ENCODE results near the gene R3HDML.
"Not testable (repeated sequence)": the region's sequence is repeated elsewhere in the genome, so short reads cannot be mapped to it uniquely, and the experiment has no call there.

The R3HDML gene

DNA sequence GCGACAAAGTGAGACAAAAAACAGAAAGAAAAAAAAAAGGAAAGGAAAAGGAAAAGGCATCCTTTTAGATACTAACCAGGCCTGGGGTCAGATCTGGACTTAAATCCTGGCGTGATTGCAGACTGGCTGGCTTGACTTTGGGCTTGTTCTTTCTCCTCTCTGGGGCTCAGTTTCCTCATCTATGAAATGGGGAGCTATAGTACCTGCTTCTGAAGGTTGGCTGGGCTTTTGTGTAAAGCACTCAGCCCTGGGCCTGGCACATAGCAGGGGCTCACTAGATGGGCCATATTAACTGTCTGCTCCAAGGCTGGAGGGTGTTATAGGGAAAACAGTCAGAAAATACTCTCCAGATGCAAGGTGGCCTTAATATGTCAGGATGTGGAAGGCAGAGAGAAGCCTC lies 1.2 kb upstream of the R3HDML start:
- H3K27ac ChIP-seq (ENCODE audit: low read depth, low read length): no peak overlapping the region

DNA sequence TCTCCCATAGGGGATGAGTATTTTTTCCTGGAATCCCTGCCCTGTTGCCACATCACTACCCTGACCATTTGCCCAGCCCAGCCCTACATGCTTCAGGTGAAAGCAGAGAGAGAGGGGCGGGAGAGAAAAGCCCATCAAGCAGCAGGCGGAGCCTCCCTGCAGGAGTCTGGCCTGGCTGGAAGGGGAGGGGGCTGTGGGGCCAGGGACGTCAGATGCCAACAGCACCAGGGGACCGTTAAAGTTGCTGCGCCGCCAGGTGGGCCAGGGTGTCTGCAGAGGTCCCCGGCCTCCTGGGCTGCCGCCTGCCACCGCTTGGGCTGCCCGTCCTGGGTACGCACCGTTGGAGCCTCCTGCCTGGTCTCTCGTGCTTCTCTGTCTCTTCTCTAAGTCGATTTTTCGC lies 757 bp upstream of the R3HDML start:
- H3K4me3 ChIP-seq (ENCODE audit: low read length): no peak overlapping the region
- no peaks in the 10 kb centered on the region for H3K27me3 ChIP-seq (ENCODE audit: control insufficient read depth, insufficient read depth, low read length)
- H3K27ac ChIP-seq (ENCODE audit: low read depth, low read length): no peak overlapping the region
- no peak overlapping the region for H3K9ac ChIP-seq (ENCODE audit: low read length)
- no peaks in the 10 kb centered on the region for H3K36me3 ChIP-seq (ENCODE audit: control insufficient read depth, insufficient read depth, low read length)
- H3K4me1 ChIP-seq (ENCODE audit: control insufficient read depth, insufficient read depth, low read length): no peaks in the 10 kb centered on the region

More for the DNA sequence above, 1.2 kb upstream of the R3HDML start:
- Histone ChIP-seq H3K27me3 (ENCODE audit: control insufficient read depth, insufficient read depth, low read length) (no peaks in the 10 kb centered on the region), H3K4me3 (ENCODE audit: low read length) (no peak overlapping the region), H3K9ac (ENCODE audit: low read length) (no peak overlapping the region), H3K4me1 (ENCODE audit: control insufficient read depth, insufficient read depth, low read length) (no peaks in the 10 kb centered on the region), H3K36me3 (ENCODE audit: control insufficient read depth, insufficient read depth, low read length) (no peaks in the 10 kb centered on the region)

DNA sequence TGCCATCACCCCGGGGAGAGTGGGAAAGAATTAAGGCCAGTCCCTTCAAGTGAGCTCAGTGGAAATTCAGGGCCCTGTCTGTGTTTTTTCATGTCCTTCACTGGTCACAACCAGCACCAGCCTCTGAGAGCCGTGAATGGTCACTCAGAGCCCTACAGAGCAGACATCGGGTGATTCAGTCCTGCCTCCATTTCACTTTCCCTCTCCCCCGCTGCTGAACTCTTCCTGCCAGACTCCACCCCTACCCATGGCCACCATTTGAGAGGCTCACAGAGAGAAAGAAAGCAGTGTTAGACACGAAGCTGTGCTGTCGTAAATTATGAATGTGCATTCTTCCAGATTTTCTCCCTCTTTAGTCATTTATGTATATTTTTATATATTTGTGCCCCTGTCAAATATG lies 5.4 kb downstream of the R3HDML start:
- H3K4me1 ChIP-seq (ENCODE audit: control insufficient read depth, insufficient read depth, low read length): no peaks in the 10 kb centered on the region
- H3K36me3 ChIP-seq (ENCODE audit: control insufficient read depth, insufficient read depth, low read length): no peaks in the 10 kb centered on the region
- no peak overlapping the region for H3K4me3 ChIP-seq (ENCODE audit: low read length)
- no peaks in the 10 kb centered on the region for H3K27me3 ChIP-seq (ENCODE audit: control insufficient read depth, insufficient read depth, low read length)
- H3K9ac ChIP-seq (ENCODE audit: low read length): no peak overlapping the region
- H3K27ac ChIP-seq (ENCODE audit: low read depth, low read length): no peak overlapping the region

DNA sequence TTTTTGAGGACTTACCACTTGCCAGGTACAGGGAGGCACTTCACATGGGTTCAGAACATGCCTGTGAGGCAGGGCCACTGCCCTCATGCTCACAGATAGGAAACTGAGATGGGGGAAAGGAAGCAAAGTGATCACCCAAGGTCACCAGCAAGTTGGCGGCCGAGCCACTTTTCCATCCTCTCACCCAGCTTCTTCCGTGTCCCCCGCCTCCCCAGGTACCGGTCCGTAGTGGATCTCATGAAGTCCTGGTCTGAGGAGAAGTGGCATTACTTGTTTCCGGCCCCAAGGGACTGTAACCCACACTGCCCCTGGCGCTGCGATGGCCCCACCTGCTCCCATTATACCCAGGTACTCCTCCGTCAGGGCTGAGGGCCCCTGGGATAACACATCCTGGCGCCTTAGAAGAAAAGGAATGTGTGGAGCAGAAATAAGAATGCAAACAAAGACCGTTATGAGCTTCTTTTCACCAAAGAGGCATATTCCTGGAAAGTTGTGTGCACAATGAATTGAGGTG lies 6.4 kb downstream of the R3HDML start:
- H3K36me3 ChIP-seq (ENCODE audit: control insufficient read depth, insufficient read depth, low read length): no peaks in the 10 kb centered on the region
- H3K9ac ChIP-seq (ENCODE audit: low read length): no peak overlapping the region
- H3K4me3 ChIP-seq (ENCODE audit: low read length): no peak overlapping the region
- H3K27me3 ChIP-seq (ENCODE audit: control insufficient read depth, insufficient read depth, low read length): no peaks in the 10 kb centered on the region
- no peak overlapping the region for H3K27ac ChIP-seq (ENCODE audit: low read depth, low read length)
- H3K4me1 ChIP-seq (ENCODE audit: control insufficient read depth, insufficient read depth, low read length): no peaks in the 10 kb centered on the region

DNA sequence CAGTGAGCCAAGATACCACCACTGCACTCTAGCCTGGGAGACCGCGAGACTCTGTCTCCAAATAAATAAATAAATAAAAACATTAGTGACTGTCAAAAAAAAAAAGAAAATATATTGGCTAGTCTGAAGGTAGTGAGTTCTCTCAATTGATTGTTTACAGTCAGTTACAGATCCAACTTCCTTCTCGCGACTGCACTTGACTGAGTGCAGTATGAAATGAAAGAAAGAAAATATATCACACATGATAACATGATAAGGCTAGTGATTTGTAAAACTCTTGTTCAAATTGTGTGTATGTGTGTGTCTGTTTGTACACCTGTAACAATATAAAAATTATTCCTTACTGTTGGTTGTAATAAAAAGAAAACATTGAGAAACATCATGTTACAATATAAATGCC lies 7.9 kb downstream of the R3HDML start:
- H3K9ac ChIP-seq (ENCODE audit: low read length): no peak overlapping the region
- no peaks in the 10 kb centered on the region for H3K4me1 ChIP-seq (ENCODE audit: control insufficient read depth, insufficient read depth, low read length)
- H3K4me3 ChIP-seq (ENCODE audit: low read length): no peak overlapping the region
- no peaks in the 10 kb centered on the region for H3K27me3 ChIP-seq (ENCODE audit: control insufficient read depth, insufficient read depth, low read length)
- H3K36me3 ChIP-seq (ENCODE audit: control insufficient read depth, insufficient read depth, low read length): no peaks in the 10 kb centered on the region
- H3K27ac ChIP-seq (ENCODE audit: low read depth, low read length): no peak overlapping the region

DNA sequence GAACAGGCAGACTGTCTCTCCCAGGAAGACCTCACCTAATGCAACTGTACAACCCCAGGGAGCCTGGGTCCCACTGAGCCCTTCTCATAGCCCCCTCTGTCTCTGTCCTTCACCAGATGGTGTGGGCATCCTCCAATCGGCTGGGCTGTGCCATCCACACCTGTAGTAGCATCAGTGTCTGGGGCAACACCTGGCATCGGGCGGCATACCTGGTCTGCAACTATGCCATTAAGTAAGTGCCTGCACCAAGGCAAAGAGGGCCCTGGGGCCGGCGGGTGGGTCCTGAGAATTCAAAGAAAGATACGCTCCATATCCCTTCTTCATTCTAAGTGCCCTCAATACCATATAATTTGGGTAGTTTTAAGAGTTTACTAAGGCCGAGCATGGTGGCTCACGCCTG lies 8.3 kb downstream of the R3HDML start:
- H3K27ac ChIP-seq (ENCODE audit: low read depth, low read length): no peak overlapping the region

DNA sequence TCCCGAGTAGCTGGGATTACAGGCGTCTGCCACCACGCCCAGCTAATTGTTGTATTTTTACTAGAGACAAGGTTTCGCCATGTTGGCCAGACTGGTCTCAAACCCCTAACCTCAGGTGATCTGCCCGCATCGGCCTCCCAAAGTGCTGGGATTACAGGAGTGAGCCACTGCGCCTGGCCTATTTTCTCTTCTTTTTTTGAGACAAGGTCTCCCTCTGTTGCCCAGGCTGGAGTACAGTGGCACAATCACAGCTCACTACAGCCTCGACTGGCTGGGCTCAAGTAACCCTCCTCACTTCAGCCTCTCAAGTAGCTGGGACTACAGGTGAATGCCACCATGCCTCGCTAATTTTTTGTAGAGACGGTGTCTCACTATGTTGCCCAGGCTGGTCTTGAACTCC lies 9.1 kb downstream of the R3HDML start:
- not testable (repeated sequence) for H3K27me3 ChIP-seq (ENCODE audit: control insufficient read depth, insufficient read depth, low read length); H3K27ac ChIP-seq (ENCODE audit: low read depth, low read length); H3K4me3 ChIP-seq (ENCODE audit: low read length); H3K36me3 ChIP-seq (ENCODE audit: control insufficient read depth, insufficient read depth, low read length); H3K4me1 ChIP-seq (ENCODE audit: control insufficient read depth, insufficient read depth, low read length); H3K9ac ChIP-seq (ENCODE audit: low read length)

More for the DNA sequence above, 8.3 kb downstream of the R3HDML start:
- no peaks in the 10 kb centered on the region for H3K36me3 ChIP-seq (ENCODE audit: control insufficient read depth, insufficient read depth, low read length)
- no peak overlapping the region for H3K9ac ChIP-seq (ENCODE audit: low read length)
- H3K27me3 ChIP-seq (ENCODE audit: control insufficient read depth, insufficient read depth, low read length): no peaks in the 10 kb centered on the region
- no peaks in the 10 kb centered on the region for H3K4me1 ChIP-seq (ENCODE audit: control insufficient read depth, insufficient read depth, low read length)
- no peak overlapping the region for H3K4me3 ChIP-seq (ENCODE audit: low read length)

DNA sequence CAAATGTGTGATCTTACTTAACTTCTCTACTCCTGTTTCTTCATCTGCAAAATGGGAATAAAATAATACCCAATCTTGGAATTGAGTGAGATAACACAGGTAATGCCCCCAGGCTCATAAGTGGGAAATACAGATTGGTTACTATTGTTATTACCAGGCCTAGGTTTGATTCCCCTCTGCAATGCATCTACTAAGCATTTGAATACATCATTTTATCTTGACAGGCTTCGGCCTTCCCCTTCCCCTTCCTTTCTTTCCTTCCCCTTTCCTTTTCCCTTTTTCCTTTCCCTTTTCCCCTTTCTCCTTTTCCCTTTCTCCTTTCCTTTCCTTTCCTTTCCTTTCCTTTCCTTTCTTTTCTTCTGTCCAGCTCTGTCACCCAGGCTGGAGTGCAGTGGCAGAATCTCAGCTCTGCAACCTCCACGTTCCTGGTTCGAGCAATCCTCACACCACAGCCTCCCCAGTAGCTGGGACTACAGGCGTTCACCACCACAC lies 11.4 kb downstream of the R3HDML start:
- H3K27ac ChIP-seq (ENCODE audit: low read depth, low read length): no peak overlapping the region
- H3K4me3 ChIP-seq (ENCODE audit: low read length): no peak overlapping the region
- H3K9ac ChIP-seq (ENCODE audit: low read length): no peak overlapping the region
- H3K4me1 ChIP-seq (ENCODE audit: control insufficient read depth, insufficient read depth, low read length): no peaks in the 10 kb centered on the region
- H3K36me3 ChIP-seq (ENCODE audit: control insufficient read depth, insufficient read depth, low read length): no peaks in the 10 kb centered on the region
- H3K27me3 ChIP-seq (ENCODE audit: control insufficient read depth, insufficient read depth, low read length): no peaks in the 10 kb centered on the region

DNA sequence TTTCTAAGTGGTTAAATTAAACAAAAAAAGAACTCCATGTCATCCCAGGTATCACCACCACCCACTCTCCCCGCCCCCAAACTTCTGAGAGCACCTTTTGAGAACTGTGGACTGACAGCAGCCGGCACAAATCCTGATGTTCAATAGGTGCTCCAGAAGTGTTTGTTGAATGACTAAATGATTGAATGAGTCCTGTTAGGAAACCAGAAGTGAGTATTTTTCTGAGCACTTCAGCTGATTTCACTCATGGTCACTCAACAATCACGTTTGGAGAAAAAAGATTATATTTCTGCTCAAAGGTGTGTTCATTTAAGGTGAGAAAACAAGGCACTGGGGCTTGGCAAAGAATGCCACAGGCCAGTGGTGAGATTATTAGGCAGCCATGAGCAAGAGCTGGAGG lies 12.5 kb downstream of the R3HDML start:
- Histone ChIP-seq H3K36me3 (ENCODE audit: control insufficient read depth, insufficient read depth, low read length) (no peaks in the 10 kb centered on the region), H3K27me3 (ENCODE audit: control insufficient read depth, insufficient read depth, low read length) (no peaks in the 10 kb centered on the region), H3K9ac (ENCODE audit: low read length) (no peak overlapping the region), H3K4me3 (ENCODE audit: low read length) (no peak overlapping the region), H3K27ac (ENCODE audit: low read depth, low read length) (no peak overlapping the region), H3K4me1 (ENCODE audit: control insufficient read depth, insufficient read depth, low read length) (no peaks in the 10 kb centered on the region)

DNA sequence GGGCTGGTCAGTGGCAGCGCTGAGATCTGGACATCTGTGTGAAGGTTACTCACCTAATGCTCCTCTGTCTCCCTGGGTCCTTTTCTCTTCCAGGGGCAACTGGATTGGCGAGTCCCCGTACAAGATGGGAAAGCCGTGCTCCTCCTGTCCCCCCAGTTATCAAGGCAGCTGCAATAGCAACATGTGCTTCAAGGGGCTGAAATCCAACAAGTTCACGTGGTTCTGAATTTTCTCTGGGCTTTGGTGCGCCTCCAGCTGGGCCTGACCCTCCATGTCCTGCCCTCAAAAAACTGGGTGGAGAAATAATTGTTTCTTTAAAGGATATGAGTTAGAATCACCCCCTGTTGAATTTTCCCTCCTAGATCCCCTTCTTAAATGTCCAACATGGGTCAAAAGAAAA lies 13.7 kb downstream of the R3HDML start:
- Histone ChIP-seq H3K27ac (ENCODE audit: low read depth, low read length) (no peak overlapping the region), H3K9ac (ENCODE audit: low read length) (no peak overlapping the region), H3K4me3 (ENCODE audit: low read length) (no peak overlapping the region), H3K36me3 (ENCODE audit: control insufficient read depth, insufficient read depth, low read length) (no peaks in the 10 kb centered on the region), H3K27me3 (ENCODE audit: control insufficient read depth, insufficient read depth, low read length) (no peaks in the 10 kb centered on the region), H3K4me1 (ENCODE audit: control insufficient read depth, insufficient read depth, low read length) (no peaks in the 10 kb centered on the region)

DNA sequence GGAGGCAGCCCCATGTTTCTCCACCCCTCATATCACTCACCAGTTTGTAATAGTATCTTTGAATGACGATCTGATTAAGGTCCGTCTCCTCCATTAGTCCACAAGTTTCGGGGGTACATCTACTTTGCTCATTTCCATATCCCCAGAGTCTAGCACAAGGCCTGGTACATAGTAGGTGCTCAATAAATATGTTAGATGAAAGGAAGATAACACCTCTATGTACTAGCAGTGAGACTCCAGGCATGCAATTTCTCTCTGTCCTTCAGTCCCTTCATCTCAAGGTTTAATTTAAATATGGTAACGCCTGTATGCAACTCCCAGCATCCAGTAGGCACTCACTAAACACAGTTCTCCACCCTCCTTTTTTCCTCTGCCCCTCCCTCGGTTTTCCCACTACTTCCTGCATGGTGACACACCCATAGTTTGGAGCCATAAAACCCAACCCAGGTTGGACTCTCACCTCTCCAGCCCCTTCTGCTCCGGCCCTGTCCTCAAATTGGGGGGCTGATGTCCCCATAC lies 18.2 kb downstream of the R3HDML start:
- H3K27me3 ChIP-seq (ENCODE audit: control insufficient read depth, insufficient read depth, low read length): no peaks in the 10 kb centered on the region
- no peak overlapping the region for H3K9ac ChIP-seq (ENCODE audit: low read length)
- peak overlapping the region; percentile 57 for H3K4me3 ChIP-seq (ENCODE audit: low read length)
- H3K27ac ChIP-seq (ENCODE audit: low read depth, low read length): no peak overlapping the region
- no peaks in the 10 kb centered on the region for H3K36me3 ChIP-seq (ENCODE audit: control insufficient read depth, insufficient read depth, low read length)
- H3K4me1 ChIP-seq (ENCODE audit: control insufficient read depth, insufficient read depth, low read length): no peaks in the 10 kb centered on the region

DNA sequence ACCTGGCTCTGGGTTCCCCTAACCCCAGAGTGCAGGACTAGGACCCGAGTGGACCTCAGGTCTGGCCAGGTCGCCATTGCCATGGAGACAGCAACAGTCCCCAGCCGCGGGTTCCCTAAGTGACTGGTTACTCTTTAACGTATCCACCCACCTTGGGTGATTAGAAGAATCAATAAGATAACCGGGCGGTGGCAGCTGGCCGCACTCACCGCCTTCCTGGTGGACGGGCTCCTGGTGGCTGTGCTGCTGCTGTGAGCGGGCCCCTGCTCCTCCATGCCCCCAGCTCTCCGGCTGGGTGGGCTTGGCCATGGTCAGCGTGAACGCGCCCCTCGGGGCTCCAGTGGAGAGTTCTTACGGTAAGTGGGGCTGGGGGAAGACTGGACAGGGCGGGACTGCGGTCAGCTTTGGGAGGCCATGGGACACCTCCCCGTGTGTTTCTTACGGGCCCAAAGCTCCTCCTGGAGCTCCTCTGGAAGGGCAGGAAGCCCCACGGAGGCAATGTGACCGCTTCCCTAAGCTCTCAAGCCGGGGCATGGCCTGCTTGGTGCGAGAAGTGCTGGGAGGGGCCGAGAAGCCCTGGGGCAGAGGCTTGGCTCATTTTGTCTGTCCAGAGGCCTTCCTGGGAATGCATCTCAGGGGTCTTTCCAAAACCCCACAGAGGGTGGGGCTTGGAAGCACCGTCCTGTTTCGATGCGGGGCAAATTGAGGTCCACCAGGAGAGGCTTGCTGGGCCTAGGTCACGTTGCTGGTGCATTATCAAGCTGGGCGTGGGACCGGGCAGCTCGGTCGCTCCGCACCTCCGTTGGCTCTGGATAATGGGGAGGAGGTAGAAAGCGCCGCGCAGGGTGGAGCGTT lies 18.9 kb downstream of the R3HDML start, which contains the start of gene HNF4A:
TSS of gene HNF4A (plus strand) at position 202 of the 855 bp plus-strand sequence. CDS start at position 308, 106 bp downstream.
- Histone ChIP-seq H3K36me3 (ENCODE audit: control insufficient read depth, insufficient read depth, low read length) (no peaks in the 10 kb centered on the region), H3K27me3 (ENCODE audit: control insufficient read depth, insufficient read depth, low read length) (no peaks in the 10 kb centered on the region), H3K4me1 (ENCODE audit: control insufficient read depth, insufficient read depth, low read length) (no peaks in the 10 kb centered on the region), H3K4me3 (ENCODE audit: low read length) (peak within 1 kb of the TSS; percentile 57), H3K9ac (ENCODE audit: low read length) (peak within 1 kb of the TSS; percentile 16), H3K27ac (ENCODE audit: low read depth, low read length) (no peak within 1 kb of the TSS)

DNA sequence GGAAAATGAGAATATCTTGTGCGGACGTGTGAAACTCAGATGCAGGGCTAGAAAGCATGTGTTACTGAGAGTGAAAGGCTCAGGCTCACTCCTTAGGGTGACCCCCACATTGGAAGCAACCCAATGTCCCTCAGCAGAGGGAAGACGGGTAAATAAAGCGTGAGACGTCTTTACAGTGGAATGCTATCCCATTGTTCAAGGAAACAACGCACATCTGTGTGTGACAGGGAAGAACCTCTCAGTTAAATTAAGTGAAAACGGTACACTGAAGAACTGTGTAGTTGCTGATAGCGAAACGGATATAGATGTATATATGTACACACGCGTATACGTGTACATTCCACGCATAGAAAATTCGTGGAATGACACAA lies 19.5 kb downstream of the R3HDML start:
- Histone ChIP-seq H3K4me3 (ENCODE audit: low read length) (peak overlapping the region; percentile 57), H3K27me3 (ENCODE audit: control insufficient read depth, insufficient read depth, low read length) (no peaks in the 10 kb centered on the region), H3K9ac (ENCODE audit: low read length) (peak overlapping the region; percentile 0), H3K4me1 (ENCODE audit: control insufficient read depth, insufficient read depth, low read length) (no peaks in the 10 kb centered on the region), H3K36me3 (ENCODE audit: control insufficient read depth, insufficient read depth, low read length) (no peaks in the 10 kb centered on the region), H3K27ac (ENCODE audit: low read depth, low read length) (no peak overlapping the region)
